Activated CD4-positive, alpha-beta T cell treated with anti-CD3 and anti-CD28 coated beads for 4 hours (primary cell): ENCODE data around the gene CCSER2.
"Not testable (repeated sequence)": the region's sequence is repeated elsewhere in the genome, so short reads cannot be mapped to it uniquely, and the experiment has no call there.

Experiments
- DNase-seq, 2 donors: peaks; one replicate each; pipeline ENCODE4 v3.0.0-alpha.2; 2020

CCSER2 gene

GRCh38 chr10:84460520-84460919 is 132.1 kb downstream of the CCSER2 start:
- DNase-seq, result no peak

GRCh38 chr10:84469470-84469869 is 141.1 kb downstream of the CCSER2 start:
- no peak for DNase-seq

GRCh38 chr10:84473136-84473535 is 144.7 kb downstream of the CCSER2 start:
- no peak for DNase-seq

GRCh38 chr10:84477398-84478128 is 149.2 kb downstream of the CCSER2 start:
- no peak for DNase-seq

- DNase-seq, result no peak
Measured at GRCh38 chr10:84478151-84478550, 149.8 kb downstream of the CCSER2 start.

- no peak for DNase-seq
Measured at GRCh38 chr10:84478679-84479078, 150.3 kb downstream of the CCSER2 start.

- DNase-seq, result no peak
Measured at GRCh38 chr10:84484541-84484940, 156.2 kb downstream of the CCSER2 start.

- no peak for DNase-seq
Measured at GRCh38 chr10:84493361-84493760, 165.0 kb downstream of the CCSER2 start.

GRCh38 chr10:84493951-84494848 is 165.8 kb downstream of the CCSER2 start:
- no peak for DNase-seq

- no peak for DNase-seq
Measured at GRCh38 chr10:84494849-84495180, 166.4 kb downstream of the CCSER2 start.

GRCh38 chr10:84497978-84498377 is 169.6 kb downstream of the CCSER2 start:
- no peak for DNase-seq

- DNase-seq, result not testable (repeated sequence)
Measured at GRCh38 chr10:84499039-84499438, 170.7 kb downstream of the CCSER2 start.

GRCh38 chr10:84499846-84500245 is 171.5 kb downstream of the CCSER2 start:
- DNase-seq, result no peak

- DNase-seq, result no peak
Measured at GRCh38 chr10:84510121-84510520, 181.7 kb downstream of the CCSER2 start.

- DNase-seq, result no peak
Measured at GRCh38 chr10:84511106-84511505, 182.7 kb downstream of the CCSER2 start.

GRCh38 chr10:84511709-84512285 is 183.4 kb downstream of the CCSER2 start:
- no peak for DNase-seq

GRCh38 chr10:84517554-84517953 is 189.2 kb downstream of the CCSER2 start:
- DNase-seq, result no peak

GRCh38 chr10:84519235-84519634 is 190.8 kb downstream of the CCSER2 start:
- no peak for DNase-seq

GRCh38 chr10:84521013-84521412 is 192.6 kb downstream of the CCSER2 start:
- no peak for DNase-seq

GRCh38 chr10:84521468-84521867 is 193.1 kb downstream of the CCSER2 start:
- no peak for DNase-seq

GRCh38 chr10:84522612-84523462 is 194.4 kb downstream of the CCSER2 start:
- no peak for DNase-seq

GRCh38 chr10:84523526-84523925 is 195.1 kb downstream of the CCSER2 start:
- DNase-seq, result no peak

GRCh38 chr10:84524435-84524834 is 196.0 kb downstream of the CCSER2 start:
- DNase-seq, result no peak
